SH-SY5Y (cell line): ENCODE measurements around the gene ADAMTS2.

Experiments
- GATA2 ChIP-seq: IDR thresholded peaks from 2 replicates; pipeline ENCODE4 v1.6.1; 2011; ENCODE audit warnings: mild to moderate bottlenecking, low read depth, low read length
- GATA3 ChIP-seq: IDR thresholded peaks from 2 replicates; pipeline ENCODE4 v1.6.1; 2011; ENCODE audit warnings: low read depth, mild to moderate bottlenecking, low read length, moderate library complexity

DNA sequence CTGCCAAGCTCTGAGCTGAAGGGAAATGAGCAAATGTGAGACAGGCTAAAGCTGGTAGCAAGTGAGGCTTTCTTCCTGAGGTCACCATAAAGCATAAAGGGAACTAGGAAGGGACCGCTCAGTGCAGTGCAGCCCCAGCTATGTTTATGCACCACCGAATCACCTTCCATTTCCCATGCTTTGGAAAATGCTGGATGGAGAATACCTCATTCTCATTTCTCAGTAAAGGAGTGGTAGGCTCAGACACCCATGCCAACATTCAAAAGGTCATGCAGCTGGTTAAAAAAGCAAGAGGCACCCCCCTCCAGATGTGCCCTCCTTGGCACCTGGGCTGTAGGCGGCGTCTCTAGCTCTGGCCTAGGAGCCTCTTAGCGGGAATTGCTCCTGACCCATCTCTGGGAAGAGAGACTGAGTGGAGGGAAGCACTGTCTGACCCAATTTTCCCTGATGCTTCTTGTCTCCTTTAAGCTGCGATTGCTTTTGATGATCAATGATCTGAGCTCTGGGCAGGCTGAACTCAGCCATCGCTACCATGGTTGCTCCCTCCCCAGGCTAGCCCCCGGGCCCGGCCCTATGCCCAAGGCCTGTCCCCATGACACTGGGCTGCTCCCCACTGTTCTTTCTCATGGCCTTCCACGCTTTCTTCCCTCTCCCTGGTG is 226.4 kb downstream of the ADAMTS2 start:
- no peak for TF ChIP-seq GATA2
- TF ChIP-seq GATA3: no peak
